Thyroid gland (tissue), 4 donors: ENCODE measurements around the gene SUPT20H. TPM values are rescaled to one million over a fixed set of nuclear protein-coding genes. Genes with fewer than 3 reads are reported as not detected.

Experiments
- DNase-seq, 2 donors: peaks; one replicate each; pipeline ENCODE4 v3.0.0-alpha.2; 2019
- H3K27ac ChIP-seq, 3 donors: fragments of 200-600 bp; sonication (generic); 1 replicate in 2 of 3; 2 replicates in 1 of 3; pipeline ENCODE4 v1.5.1; 2016 to 2019; ENCODE audit warnings: mild to moderate bottlenecking in 1 of 3, moderate library complexity in 1 of 3
- H3K27me3 ChIP-seq: fragments of 200-600 bp; sonication (generic); one replicate; pipeline ENCODE4 v1.5.1; 2019
- H3K36me3 ChIP-seq, 2 donors: fragments of 200-600 bp; sonication (generic); one replicate each; pipeline ENCODE4 v1.5.1; 2016 to 2019
- H3K4me1 ChIP-seq, 2 donors: fragments of 200-600 bp; sonication (generic); one replicate each; pipeline ENCODE4 v1.5.1; 2017 to 2019
- H3K4me3 ChIP-seq, 3 donors: fragments of 200-600 bp; sonication (generic); replicated peaks in 1 of 3; 1 replicate in 2 of 3; 2 replicates in 1 of 3; pipeline ENCODE4 v1.5.1; 2016; ENCODE audit warnings: mild to moderate bottlenecking in 1 of 3
- H3K9me3 ChIP-seq: fragments of 200-600 bp; sonication (generic); one replicate; pipeline ENCODE4 v1.5.1; 2017
- POLR2A ChIP-seq, 2 donors: fragments of 450-650 bp; IDR thresholded peaks; one replicate each; pipeline ENCODE4 v1.6.1; 2017; ENCODE audit warnings: antibody characterized with exemption in 2 of 2, mild to moderate bottlenecking in 2 of 2, moderate library complexity in 1 of 2
- WGBS, 2 donors: methylation state at CpG; one replicate each; pipeline ENCODE4 v1.1.5; 2017; 5-methylcytosine and 5-hydroxymethylcytosine counted together
- intact Hi-C: fragments of 100-400 bp; cut with DNase I; formaldehyde crosslinking; loops from one replicate; pipeline ENCODE4 v1.15.1; 2023
- total RNA-seq, 4 donors: library from RNA; depleted of rRNA; stranded (reverse); fragments of >200 nt; gene quantifications; one replicate each; pipeline ENCODE4 v1.2.3, GENCODE V29; 2016
- TF ChIP-seq, protein P1 (sequence below), 6 experiments: fragments of 200-600 bp in 3 of 6; fragments of 450-650 bp in 3 of 6; sonication (generic) in 3 of 6; IDR thresholded peaks; one replicate each; pipeline ENCODE4 v1.5.1; 2016 to 2019; ENCODE audit warnings: antibody characterized with exemption in 6 of 6, mild to moderate bottlenecking in 2 of 6, inconsistent platforms in 1 of 6, moderate library complexity in 1 of 6

SUPT20H gene
- total RNA-seq, 4 donors from 2014 or later = 59.5 to 85.6 (median 72.9) TPM

DNA sequence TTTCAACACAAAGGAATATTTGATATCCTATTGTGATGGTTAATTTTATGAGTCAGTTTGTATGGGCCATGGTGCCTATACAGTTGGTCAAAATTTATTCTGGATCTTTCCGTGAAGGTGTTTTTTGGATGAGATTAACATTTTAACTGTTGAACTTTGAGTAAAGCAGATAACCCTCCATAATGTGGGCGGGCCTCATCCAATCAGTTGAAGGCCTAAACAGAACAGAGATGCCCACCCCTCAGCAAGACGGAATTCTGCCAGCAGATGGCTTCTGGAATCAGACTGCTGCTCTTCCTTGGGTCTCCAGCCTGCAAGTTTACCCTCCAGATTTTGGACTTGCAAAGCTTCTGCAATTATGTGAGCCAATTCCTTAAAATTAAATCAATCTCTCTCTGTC, 30.0 kb upstream of the SUPT20H start:
- Histone ChIP-seq H3K27me3 (no peaks in the 10 kb centered on the region), H3K36me3 (no peaks in the 10 kb centered on the region), H3K27ac (no peak overlapping the region), H3K4me1 (no peaks in the 10 kb centered on the region), H3K9me3 (no peaks in the 10 kb centered on the region), H3K4me3 (no peak overlapping the region)
- intact Hi-C loops = no loop called here
- 92 to 96% methylated on average over 3 of the region's 3 CpGs for WGBS, 2 donors
- TF ChIP-seq, protein P1, sequence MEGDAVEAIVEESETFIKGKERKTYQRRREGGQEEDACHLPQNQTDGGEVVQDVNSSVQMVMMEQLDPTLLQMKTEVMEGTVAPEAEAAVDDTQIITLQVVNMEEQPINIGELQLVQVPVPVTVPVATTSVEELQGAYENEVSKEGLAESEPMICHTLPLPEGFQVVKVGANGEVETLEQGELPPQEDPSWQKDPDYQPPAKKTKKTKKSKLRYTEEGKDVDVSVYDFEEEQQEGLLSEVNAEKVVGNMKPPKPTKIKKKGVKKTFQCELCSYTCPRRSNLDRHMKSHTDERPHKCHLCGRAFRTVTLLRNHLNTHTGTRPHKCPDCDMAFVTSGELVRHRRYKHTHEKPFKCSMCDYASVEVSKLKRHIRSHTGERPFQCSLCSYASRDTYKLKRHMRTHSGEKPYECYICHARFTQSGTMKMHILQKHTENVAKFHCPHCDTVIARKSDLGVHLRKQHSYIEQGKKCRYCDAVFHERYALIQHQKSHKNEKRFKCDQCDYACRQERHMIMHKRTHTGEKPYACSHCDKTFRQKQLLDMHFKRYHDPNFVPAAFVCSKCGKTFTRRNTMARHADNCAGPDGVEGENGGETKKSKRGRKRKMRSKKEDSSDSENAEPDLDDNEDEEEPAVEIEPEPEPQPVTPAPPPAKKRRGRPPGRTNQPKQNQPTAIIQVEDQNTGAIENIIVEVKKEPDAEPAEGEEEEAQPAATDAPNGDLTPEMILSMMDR (IDR thresholded peaks at IDR 0.05) = no peak
- no peak for TF ChIP-seq POLR2A (IDR thresholded peaks at IDR 0.05)
- DNase-seq = no peak

DNA sequence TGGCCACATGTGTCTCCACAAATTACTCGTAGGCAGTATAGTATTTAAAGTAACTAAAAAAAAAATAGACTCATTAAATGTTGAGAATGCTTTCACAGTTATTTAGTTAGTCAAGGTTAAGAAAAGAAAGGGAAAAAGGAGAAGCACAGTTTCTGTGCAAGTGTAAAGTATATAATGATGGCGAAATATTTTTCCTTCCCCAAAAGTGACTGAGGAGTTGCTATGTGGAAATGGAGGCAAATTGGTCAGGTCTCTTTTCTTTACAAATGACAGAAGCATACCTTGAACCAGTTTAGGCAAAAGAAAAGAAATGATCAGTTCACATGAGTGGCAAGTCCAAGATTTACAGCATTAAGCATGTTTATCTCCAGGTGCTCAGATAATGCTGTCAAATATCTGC, 28.0 kb upstream of the SUPT20H start:
- 82 to 93% methylated on average over 2 of the region's 2 CpGs for WGBS, 2 donors
- intact Hi-C loops = no loop called here
- no peak for DNase-seq
- H3K9me3 ChIP-seq = no peaks in the 10 kb centered on the region
- no peak overlapping the region for H3K4me3 ChIP-seq
- no peak overlapping the region for H3K27ac ChIP-seq
- no peaks in the 10 kb centered on the region for H3K27me3 ChIP-seq
- TF ChIP-seq, protein P1 (IDR thresholded peaks at IDR 0.05) = no peak
- no peak for TF ChIP-seq POLR2A (IDR thresholded peaks at IDR 0.05)
- no peaks in the 10 kb centered on the region for H3K4me1 ChIP-seq
- H3K36me3 ChIP-seq = no peaks in the 10 kb centered on the region

DNA sequence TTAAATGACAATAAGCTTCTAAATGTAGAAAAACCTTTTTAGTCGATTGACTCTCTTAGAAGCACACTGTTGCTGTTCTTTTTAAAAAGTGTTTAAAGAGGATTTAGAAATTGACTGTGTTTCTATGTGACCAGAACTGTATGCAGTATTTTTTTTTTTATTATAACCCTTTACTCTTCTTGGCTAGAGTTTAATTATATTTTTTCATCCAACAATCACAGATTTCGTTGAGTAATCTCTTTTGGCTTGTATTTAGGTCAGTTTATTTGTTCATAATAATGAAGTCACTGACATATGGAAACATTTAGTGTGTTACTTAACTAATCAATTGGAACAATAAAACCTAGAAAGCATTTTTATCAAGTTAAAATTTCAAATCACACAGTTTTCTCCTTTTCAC, 26.1 kb upstream of the SUPT20H start:
- no peak overlapping the region for H3K4me3 ChIP-seq
- WGBS, 2 donors = 63 to 64% methylated on average over 2 of the region's 2 CpGs
- no peaks in the 10 kb centered on the region for H3K27me3 ChIP-seq
- H3K4me1 ChIP-seq = no peaks in the 10 kb centered on the region
- H3K9me3 ChIP-seq = no peaks in the 10 kb centered on the region
- H3K27ac ChIP-seq = no peak overlapping the region
- DNase-seq = no peak
- no peaks in the 10 kb centered on the region for H3K36me3 ChIP-seq
- intact Hi-C loops = no loop called here
- TF ChIP-seq, protein P1 (IDR thresholded peaks at IDR 0.05) = no peak
- no peak for TF ChIP-seq POLR2A (IDR thresholded peaks at IDR 0.05)

DNA sequence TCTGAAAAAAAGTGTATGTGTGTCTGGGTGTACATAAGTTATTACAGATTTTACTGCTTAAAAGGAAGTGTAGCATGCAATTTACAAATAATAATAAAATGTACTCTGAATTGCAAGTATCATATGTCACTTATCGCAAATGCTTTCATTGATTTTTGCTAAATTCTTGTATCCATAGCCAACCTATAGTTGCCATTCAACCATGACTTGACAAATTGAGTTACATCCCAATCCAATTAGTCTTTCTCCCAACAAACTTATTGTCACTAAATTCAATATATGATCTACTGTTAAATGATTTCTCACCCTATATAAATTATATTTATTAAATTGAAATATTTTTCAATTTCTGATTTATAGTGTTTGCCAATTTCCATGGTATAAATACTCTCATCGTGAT, 17.3 kb upstream of the SUPT20H start:
- TF ChIP-seq, protein P1 (IDR thresholded peaks at IDR 0.05) = no peak
- no peak for TF ChIP-seq POLR2A (IDR thresholded peaks at IDR 0.05)
- intact Hi-C loops = no loop called here
- Histone ChIP-seq H3K27ac (no peak overlapping the region), H3K27me3 (no peaks in the 10 kb centered on the region), H3K36me3 (no peaks in the 10 kb centered on the region), H3K4me3 (no peak overlapping the region), H3K4me1 (peaks cover 0 to 4% of the 10 kb centered on the region in 2 donors), H3K9me3 (no peaks in the 10 kb centered on the region)
- 99% methylated on average over 2 of the region's 2 CpGs for WGBS, 2 donors
- no peak for DNase-seq

DNA sequence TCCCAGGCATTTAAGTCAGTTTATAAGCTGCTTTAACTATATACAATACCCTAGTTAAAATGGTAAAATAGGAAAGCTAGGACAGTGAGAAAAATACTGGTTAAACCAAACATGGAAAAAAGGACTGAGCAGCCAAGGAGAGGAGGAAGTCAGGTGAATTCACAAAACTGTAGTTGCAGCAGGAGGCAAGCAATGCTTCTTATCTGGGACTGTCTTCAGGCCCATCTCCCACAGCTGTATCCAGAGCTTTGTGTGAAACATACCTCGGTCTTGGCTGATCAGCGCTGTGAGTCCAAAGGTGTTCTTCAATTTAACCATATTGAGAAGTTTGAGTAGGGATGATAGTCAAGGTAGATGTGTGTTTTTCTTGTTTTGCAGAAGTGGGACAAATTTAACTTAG, 15.7 kb upstream of the SUPT20H start:
- Histone ChIP-seq H3K36me3 (no peaks in the 10 kb centered on the region), H3K27me3 (no peaks in the 10 kb centered on the region), H3K4me3 (no peak overlapping the region), H3K4me1 (peaks cover 0 to 6% of the 10 kb centered on the region in 2 donors), H3K27ac (no peak overlapping the region), H3K9me3 (no peaks in the 10 kb centered on the region)
- intact Hi-C loops = no loop called here
- TF ChIP-seq, protein P1 (IDR thresholded peaks at IDR 0.05) = no peak
- TF ChIP-seq POLR2A (IDR thresholded peaks at IDR 0.05) = no peak
- 79 to 90% methylated on average over 2 of the region's 2 CpGs for WGBS, 2 donors
- no peak for DNase-seq
